SW480 (cell line): ENCODE measurements around the gene CACNA2D3.

Source experiments
- DNase-seq: peaks from one replicate; pipeline ENCODE4 v3.0.0-alpha.2; 2016; ENCODE audit warnings: low spot score

The CACNA2D3 gene

GRCh38 chr3:54127499-54128056 is 5.2 kb downstream of the CACNA2D3 start:
- no peak for DNase-seq

- no peak for DNase-seq
Observed at GRCh38 chr3:54131026-54131605, 8.8 kb downstream of the CACNA2D3 start.

- DNase-seq = no peak
Observed at GRCh38 chr3:54131890-54132289, 9.5 kb downstream of the CACNA2D3 start.

- DNase-seq = no peak
Observed at GRCh38 chr3:54132685-54133084, 10.3 kb downstream of the CACNA2D3 start.

- no peak for DNase-seq
Observed at GRCh38 chr3:54133196-54133595, 10.8 kb downstream of the CACNA2D3 start.

- DNase-seq = no peak
Observed at GRCh38 chr3:54134155-54134554, 11.8 kb downstream of the CACNA2D3 start.

GRCh38 chr3:54134713-54135112 is 12.4 kb downstream of the CACNA2D3 start:
- no peak for DNase-seq

- DNase-seq = no peak
Observed at GRCh38 chr3:54137311-54137710, 15.0 kb downstream of the CACNA2D3 start.

GRCh38 chr3:54138937-54139547 is 16.7 kb downstream of the CACNA2D3 start:
- no peak for DNase-seq

GRCh38 chr3:54139630-54140029 is 17.3 kb downstream of the CACNA2D3 start:
- no peak for DNase-seq

- DNase-seq = no peak
Observed at GRCh38 chr3:54144284-54144683, 21.9 kb downstream of the CACNA2D3 start.

- peak; percentile 46 for DNase-seq
Observed at GRCh38 chr3:54146506-54147239, 24.3 kb downstream of the CACNA2D3 start.

- no peak for DNase-seq
Observed at GRCh38 chr3:54150864-54151467, 28.6 kb downstream of the CACNA2D3 start.

- no peak for DNase-seq
Observed at GRCh38 chr3:54153477-54153876, 31.1 kb downstream of the CACNA2D3 start.

- DNase-seq = no peak
Observed at GRCh38 chr3:54157860-54158259, 35.5 kb downstream of the CACNA2D3 start.

GRCh38 chr3:54159917-54160316 is 37.6 kb downstream of the CACNA2D3 start:
- no peak for DNase-seq

- no peak for DNase-seq
Observed at GRCh38 chr3:54163441-54163840, 41.1 kb downstream of the CACNA2D3 start.

- DNase-seq = no peak
Observed at GRCh38 chr3:54164192-54164975, 42.0 kb downstream of the CACNA2D3 start.

- no peak for DNase-seq
Observed at GRCh38 chr3:54165865-54166264, 43.5 kb downstream of the CACNA2D3 start.

GRCh38 chr3:54167999-54168398 is 45.6 kb downstream of the CACNA2D3 start:
- no peak for DNase-seq

GRCh38 chr3:54168451-54168850 is 46.1 kb downstream of the CACNA2D3 start:
- DNase-seq = no peak

- DNase-seq = no peak
Observed at GRCh38 chr3:54169524-54169923, 47.2 kb downstream of the CACNA2D3 start.
